PC-3 (cell line): ENCODE results near the gene OMA1.

Experiments used
- EZH2 ChIP-seq: fragments of 300-600 bp; sonication (generic); IDR thresholded peaks from one replicate; pipeline ENCODE4 v1.6.1; 2017; ENCODE audit warnings: antibody characterized with exemption, mild to moderate bottlenecking, low read length; ENCODE audit not compliant: unreplicated experiment
- EZH2phosphoT487 ChIP-seq: fragments of 300-600 bp; sonication (generic); IDR thresholded peaks from 2 replicates; pipeline ENCODE4 v1.6.1; 2018; ENCODE audit warnings: mild to moderate bottlenecking, antibody characterized with exemption, low read length, borderline replicate concordance

GRCh38 chr1:58573705-58574591, 27.4 kb upstream of the OMA1 start:
- TF ChIP-seq EZH2phosphoT487 = no peak
- no peak for TF ChIP-seq EZH2
